ENCODE data around the gene FAAP20. TPM values are rescaled to one million over a fixed set of nuclear protein-coding genes. Genes with fewer than 3 reads are reported as not detected.

Gene FAAP20
- total and polyA plus RNA-seq, 9 of the 15 experiments (the other 6 are each of a cell fraction or from before 2014, with no cell fraction given): 0.58 to 143 (median 9.9) TPM

GRCh38 chr1:2192031-2192995, 2.3 kb downstream of the FAAP20 start:
- Histone ChIP-seq H3K9ac (ENCODE audit: insufficient read depth in 1 of 2, low read depth in 2 of 2, low read length in 2 of 2) (peak overlapping the region; percentile 30 to 76; a peak in 3 of 4 replicates), H3K9me1 (ENCODE audit: control insufficient read depth, insufficient read depth, low read length) (no peaks in the 10 kb centered on the region), H4K20me1 (replicated peaks; ENCODE audit: control insufficient read depth, insufficient read depth, low read length) (no peaks in the 10 kb centered on the region), H3K27ac (ENCODE audit: extremely low read depth, low read depth, low read length) (no peak overlapping the region), H3K36me3 (ENCODE audit: control insufficient read depth, insufficient read depth, low read length) (peaks cover 28% of the 10 kb centered on the region), H3K4me1 (replicated peaks in 1 of 2; ENCODE audit: control insufficient read depth in 2 of 2, insufficient read depth in 2 of 2, low read length in 2 of 2) (peaks cover 29 to 88% of the 10 kb centered on the region in 2 experiments), H3K4me2 (ENCODE audit: insufficient read depth, low read length) (peak overlapping the region; percentile 12; the same call in 1 of the 2 replicates), H3K9me3 (replicated peaks; ENCODE audit: control insufficient read depth, insufficient read depth, low read depth, low read length) (no peaks in the 10 kb centered on the region), H3K79me2 (ENCODE audit: control insufficient read depth, insufficient read depth, low read length) (peaks cover 38% of the 10 kb centered on the region), H3K27me3 (ENCODE audit: control insufficient read depth in 2 of 2, insufficient read depth in 2 of 2, low read length in 2 of 2) (no peaks in the 10 kb centered on the region), H3K4me3 (no peak overlapping the region; the same call in 1 of the 2 replicates), H2AFZ (ENCODE audit: low read depth, low read length) (no peak overlapping the region)
- 73% methylated on average over 27 of the region's 30 CpGs for WGBS (ENCODE audit: insufficient coverage, low coverage, missing lambda C conversion rate)
- ChIA-PET POLR2A (interaction anchor here (0.6 to 2.4 kb wide), 8 partner anchors 9 to 251 kb away, joined by 3 to 8 read pairs (median 4); no protein-coding TSS in a partner anchor), CTCF (ENCODE audit: low intra/inter-chr PET ratio) (no interaction called here)
- no TSS peak for BruUV-seq (replicated peaks)
- ATAC-seq: no peak
- intact Hi-C loops (cut with micrococcal nuclease): loop anchor here (10.0 kb wide), 1 partner anchor 352 kb away; no protein-coding TSS in a partner anchor
- no peak for FAIRE-seq
- no peak for DNase-seq (ENCODE audit: extremely low read depth in 1 of 4, low spot score in 3 of 4)
- peak; percentile 25; the same call in 1 of the 2 replicates for TF ChIP-seq POLR2G (IDR thresholded peaks at IDR 0.05; ENCODE audit: low read depth, low read length)
- TF ChIP-seq RBFOX2 (IDR thresholded peaks at IDR 0.05; ENCODE audit: low read depth, low read length): peak; percentile 24; the same call in 1 of the 2 replicates
- no peak for TF ChIP-seq ZNF239 (CRISPR knock-in tag; IDR thresholded peaks at IDR 0.05)
- TF ChIP-seq BCOR (IDR thresholded peaks at IDR 0.05): 0 out of 2 replicates have a peak, but pooled peaks have one; percentile 13
- TF ChIP-seq ZC3H4 (CRISPR knock-in tag; IDR thresholded peaks at IDR 0.05; ENCODE audit: borderline replicate concordance): no peak
- no peak for TF ChIP-seq ZEB2 (IDR thresholded peaks at IDR 0.05)
- in situ Hi-C loops (cut with MboI): loop anchor here (10.0 to 25.0 kb wide), 2 partner anchors 182 to 345 kb away; partner anchors contain the start of genes HES5 and PANK4
